DMS 273 (cell line): ENCODE results near the gene DOCK10.
A peak's percentile ranks its signal among the peaks of the same experiment; 100 is the strongest.

ENCODE experiments used
- DNase-seq: peaks from one replicate; lab custom pipeline; 2025; ENCODE audit not compliant: unreplicated experiment; lab: John Stamatoyannopoulos, UW

The DOCK10 gene

DNA sequence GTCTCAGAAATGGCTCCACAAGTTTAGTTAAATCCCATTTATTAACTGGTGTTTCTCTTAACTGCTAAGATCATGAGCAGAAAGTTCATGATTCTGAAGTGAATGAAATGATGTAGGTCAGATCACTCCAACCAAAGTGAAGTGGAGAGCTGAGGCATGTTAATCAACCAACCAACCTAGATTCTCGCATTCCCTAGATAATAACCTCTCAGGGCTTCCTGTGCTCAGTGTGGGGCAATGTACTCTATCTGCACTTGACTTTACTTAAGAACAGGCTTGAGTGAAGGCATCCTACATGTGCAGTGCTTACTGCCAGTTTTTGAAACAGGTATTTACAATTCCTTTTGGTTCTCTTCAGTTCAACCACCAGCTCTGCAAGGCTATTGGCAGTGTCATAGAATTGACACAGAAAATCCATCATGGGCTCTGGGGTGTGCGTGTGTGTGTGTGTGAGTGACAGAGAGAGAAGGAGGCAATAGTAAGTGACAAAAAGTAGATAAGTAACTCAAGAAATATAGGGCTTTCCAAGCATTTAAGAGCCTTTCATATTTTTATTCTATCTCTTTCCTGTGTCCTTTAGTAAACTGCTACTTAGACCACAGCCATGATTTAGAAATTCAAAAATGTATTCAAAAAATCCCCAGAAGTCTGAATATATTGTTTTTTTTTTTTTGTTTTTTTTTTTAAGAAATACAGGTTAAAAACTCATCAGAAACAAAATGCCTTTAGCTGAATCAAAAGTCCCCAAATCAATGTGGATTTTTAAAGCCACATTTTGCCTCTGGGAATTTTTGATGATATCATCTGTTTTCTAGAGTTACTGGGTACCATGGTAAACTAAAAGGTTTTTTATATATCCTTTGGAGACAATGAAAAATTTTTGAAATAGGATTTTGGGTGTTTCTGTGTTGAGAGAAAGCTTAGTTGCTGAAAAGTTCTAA lies 28.6 kb downstream of the DOCK10 start:
- DNase-seq, result no peak

DNA sequence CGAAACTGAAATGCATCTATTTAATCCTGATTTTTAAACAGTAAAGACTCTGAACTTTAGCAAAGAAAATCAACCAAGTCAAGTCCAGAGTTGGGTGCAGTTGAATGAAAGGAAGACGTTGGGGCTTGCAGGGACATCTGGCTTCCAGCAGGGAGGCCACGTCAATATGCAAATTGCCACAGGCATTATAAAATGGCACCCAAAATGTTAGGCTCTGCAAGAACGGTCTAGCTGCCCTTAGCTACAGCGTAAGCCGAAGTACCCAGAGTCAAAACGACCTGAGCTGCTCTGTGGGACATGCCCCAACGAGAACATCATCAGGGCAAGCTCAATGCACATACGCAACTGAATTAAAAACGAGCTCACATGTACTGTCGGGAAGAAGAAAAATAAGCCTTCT lies 30.7 kb downstream of the DOCK10 start:
- DNase-seq, result peak; percentile 37

DNA sequence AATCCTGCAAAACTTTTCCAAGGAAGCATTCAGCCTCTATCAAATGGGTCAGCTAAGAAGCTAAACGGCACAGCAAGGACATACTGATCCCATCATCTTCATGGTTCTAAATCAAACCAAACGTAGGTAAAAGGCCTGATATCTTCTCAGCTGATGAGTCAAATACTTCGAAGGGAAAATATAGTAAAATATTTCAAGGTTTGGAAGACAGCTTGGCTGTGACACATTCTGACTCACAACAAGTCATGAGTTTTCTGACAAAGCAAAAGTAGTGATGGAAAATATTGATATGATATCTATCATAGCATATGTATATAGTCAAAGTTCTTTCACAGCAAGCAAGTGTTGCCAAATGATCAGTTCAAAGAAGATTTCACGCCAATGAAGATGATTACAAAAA lies 31.5 kb downstream of the DOCK10 start:
- DNase-seq, result no peak

DNA sequence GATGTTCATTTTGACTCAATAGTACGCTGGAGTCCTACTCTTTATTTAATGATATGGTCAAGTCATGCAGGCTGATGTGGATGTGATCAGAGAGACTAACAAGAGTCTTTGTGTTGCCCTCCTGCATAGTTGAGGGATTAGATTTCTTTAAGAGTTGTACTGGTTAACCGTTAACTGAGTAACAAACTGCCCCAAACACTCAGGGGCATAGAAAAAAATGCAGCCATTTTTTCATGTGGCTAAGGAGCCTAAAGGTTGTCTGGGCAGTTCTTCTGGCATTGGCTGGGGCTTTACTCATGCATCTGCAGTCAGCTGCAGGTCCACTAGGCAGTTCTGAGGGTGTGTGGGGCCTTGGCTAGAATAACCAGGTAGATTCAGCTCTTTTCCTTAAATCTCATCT lies 32.5 kb downstream of the DOCK10 start:
- DNase-seq, result no peak

DNA sequence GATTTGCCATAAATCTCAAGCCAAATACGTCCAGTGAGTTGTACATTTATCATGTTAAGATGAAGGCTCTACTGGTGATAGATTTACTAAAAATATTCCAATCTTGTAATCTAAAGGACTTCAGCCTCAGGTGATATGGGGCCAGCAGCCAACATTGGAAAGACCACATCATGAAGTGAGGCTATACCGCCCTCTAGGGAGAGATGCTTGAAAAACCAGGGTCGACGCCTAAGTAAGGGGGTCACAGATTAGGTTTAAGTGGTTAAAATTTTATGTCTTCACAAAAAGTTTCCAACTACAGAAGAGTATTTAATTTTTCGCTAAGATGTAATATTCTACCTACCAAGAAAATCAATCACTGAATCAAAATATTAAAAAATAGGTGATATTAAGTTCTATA lies 33.3 kb downstream of the DOCK10 start:
- peak; percentile 37 for DNase-seq

DNA sequence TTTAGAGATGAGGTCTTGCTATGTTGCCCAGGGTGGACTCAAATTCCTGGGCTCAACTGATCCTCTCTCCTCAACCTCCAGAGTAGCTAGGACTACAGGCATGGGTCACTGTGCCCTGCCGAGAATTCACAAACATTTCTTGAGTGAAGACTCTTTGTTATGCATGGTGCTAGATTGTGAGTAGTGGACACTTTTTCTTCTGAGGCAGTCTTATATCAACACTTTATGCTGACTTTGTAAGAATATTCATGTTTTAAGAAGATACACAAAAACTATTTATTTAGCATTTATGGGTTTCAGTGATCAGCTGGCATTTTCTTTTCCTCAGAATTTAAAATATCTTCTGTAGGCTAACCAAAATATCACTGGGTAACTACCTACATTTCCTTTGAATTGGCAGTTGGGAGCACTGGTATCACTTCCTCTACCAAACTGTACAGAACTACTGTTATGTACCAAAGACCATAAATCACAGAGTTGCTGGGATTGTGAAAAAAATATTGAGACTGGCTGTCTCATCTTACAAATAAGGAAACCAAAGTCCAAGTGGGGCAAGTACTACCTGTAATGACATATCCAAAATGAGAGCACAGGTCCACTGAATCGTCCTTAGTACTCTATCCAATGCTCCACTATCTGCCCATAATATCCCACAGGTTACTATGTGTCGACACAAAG lies 34.0 kb downstream of the DOCK10 start:
- DNase-seq, result no peak

DNA sequence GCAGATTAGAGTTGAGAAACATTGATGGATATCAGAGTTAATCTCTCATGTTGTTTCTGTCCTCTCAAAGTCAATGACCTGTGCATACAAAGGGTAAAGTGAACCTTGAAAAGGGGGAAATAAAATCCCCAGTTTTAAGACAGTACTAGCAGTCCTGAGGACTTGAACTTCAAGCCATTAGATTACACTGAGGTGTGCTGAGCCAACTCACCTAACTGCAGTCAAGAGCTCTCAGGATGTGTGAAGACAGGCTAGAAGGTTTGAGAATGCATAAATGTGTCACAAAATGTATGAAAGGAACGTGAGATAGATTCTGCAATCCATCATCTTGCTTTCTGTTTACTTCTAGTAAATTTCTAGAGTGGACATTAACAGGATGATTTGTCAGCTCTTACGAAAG lies 35.5 kb downstream of the DOCK10 start:
- DNase-seq, result no peak

DNA sequence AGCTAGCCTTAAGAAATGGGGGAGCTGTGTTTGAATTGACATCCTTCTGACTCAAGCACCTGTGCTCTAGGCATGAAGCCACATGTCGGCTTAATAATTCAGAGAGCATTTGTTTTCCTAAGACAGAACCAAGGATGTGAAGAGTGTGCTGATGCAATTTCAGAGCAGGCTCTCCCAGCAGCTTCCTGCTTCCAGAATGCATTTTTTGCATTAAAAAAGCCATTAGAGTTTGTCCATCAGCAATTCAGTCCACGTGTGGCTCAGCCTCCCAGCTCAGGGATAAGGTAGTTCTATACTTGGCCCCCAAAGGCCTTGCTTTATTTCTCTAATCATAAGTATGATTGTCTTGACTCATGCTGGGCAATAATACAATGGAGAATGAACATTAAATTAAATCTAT lies 37.7 kb downstream of the DOCK10 start:
- no peak for DNase-seq

DNA sequence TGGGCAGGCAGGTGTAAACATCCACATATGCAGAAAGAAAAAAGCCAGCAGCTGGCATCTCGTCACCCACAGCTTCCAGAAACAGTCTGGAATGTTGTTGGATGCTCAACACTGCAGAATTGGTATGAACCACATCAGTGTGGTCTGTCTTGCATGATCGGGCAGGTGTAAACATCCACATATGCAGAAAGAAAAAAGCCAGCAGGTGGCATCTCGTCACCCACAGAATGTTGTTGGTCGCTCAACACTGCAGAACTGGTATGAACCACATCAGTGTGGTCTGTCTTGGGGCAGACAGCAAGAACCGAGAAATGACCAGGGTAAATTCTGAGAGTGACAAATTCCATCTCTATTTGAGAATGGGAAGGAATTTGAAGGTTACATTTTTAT lies 39.6 kb downstream of the DOCK10 start:
- peak; percentile 26 for DNase-seq

DNA sequence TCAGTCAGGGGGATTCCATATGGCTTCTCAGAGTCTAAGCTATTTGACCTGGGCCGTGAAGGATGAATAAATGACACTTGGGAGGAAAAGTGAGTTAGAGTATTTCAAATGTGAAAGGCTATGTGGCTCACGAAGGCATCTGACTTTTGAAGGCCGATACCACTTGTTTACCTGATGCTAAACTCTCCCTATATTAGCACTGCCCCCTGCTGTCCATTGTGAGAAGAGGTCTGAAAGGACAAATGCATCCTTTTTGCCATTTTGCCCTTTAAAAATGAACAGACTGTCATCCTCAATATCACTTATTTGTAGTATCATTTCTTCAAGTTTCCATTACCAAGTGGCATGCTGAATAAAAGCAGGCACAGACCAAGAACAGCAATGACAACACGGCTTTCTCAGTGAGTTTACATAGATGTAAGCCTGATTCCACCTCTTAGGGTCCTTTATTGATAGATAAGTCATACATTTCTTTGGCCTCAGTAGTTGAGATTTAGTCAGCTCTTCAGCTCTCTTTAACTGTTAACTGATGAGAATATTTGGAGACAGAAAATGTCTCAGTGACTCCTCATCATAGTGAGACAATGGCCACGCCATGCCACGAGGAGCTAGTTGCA lies 40.1 kb downstream of the DOCK10 start:
- peak; percentile 82 for DNase-seq

DNA sequence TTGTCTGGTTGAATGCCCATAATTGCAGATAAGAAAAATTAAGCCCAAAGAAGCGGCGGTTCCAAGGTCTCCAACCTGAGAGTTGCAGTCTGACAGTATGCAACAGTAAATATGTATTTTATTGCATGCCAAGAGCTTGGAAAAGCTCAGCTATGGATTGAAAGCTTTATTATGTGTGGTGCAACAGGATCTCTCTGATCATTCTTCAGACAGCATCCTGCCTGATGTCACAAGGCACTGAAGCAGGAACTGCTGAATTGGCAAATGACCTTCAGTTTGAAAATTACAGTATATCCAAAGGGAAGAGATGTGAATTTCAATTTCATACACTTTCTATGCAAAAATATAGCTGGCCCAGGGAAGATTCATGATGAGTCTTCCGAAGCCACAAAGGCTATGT lies 42.5 kb downstream of the DOCK10 start:
- DNase-seq, result no peak

DNA sequence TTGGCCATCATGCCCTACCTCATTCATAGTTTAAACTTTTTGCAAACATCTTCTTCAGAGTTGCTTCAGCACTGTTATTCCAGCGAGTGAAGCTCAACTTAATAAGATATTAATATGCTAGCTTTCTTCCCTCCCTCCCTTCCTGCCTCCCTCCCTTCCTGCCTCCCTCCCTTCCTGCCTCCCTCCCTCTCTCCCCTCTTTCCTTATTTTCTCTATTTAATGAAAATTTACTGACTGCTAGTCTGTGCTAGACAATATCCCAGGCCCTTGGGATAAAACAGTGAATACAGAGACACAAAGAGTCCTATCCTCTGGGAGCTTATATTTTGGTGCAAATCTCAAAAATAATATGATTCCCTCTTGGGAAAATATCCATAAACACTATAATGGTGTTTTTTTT lies 42.9 kb downstream of the DOCK10 start:
- no peak for DNase-seq

DNA sequence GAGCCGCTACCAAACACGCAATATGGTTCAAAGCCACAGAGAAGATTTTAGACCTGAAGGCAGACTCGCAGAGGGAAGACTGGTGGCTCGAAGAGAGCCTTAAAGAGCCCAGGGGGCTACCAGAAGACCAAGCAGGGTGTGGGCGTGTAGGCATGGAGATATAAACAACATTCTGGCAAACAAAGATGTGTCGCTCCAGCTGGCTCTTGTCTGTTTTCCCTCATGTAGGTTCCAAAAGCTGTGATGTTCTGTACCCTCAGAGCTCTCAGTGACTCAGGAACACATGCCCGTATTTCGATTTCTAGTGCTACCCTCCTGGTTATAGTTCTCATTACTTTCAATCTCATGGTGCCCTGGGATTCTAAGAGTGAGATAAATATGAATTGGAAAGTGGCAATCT lies 44.5 kb downstream of the DOCK10 start:
- no peak for DNase-seq

DNA sequence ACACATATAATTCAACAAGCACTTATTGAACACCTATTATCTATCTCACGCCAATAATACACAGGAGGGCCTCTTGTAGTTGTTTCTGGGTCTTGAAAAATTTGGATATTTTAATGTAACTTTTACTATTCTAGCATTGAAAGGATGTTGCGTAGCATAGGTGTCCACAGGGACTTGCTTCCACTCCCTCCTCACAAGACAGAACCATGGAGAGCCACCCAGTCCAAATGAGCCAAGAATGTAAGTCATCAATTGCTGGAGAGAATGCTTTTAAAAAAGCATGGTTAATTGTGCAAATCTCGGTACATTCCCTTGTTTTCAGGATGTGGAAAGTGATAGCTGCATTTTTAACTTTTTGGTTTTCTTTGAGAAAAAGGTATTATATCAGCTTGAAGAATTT lies 46.8 kb downstream of the DOCK10 start:
- DNase-seq, result no peak

DNA sequence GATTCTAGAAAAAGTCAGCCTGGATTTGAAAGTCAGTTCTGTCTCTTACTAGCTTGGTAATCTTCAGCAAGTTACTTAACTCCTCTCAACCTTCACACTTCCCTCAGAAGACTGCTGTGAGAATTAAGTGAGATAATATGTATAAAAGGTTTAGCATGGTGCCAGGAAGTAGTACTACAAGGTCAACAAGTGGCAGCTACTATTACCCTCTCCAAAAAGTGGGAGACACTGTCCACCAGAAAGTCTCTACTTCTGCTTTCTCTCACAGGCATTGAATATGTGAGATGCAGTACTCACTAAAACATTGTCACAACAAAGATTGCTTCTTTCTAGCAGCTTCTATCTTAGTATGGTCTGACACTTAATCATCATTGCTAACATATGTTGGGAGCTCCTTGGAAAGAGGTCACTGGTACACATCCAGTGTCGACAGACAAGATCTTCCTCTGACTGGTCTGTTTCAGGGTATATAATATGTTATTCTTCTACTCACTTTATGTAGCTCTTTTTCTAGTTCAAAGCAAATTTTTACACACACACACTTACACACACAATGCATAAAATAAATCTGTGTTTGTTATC lies 47.9 kb downstream of the DOCK10 start:
- DNase-seq, result no peak

DNA sequence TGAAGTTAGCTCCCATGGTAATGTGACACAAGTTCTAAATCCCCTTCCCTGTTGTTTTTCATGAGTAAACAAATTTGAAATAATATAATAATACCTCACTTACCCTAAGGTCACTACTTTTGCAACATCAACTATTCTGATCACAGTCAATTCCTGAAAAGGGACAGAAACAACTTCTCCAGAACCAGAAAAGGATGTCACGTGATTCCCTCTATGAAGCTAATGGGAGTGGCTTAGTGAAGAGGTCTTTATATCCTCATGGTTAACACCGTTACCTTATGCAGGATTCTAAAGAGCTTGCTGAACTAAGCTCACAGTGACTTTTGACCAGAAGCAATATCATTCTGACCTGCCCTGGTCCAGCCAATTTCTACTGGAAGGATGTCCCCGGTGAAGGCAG lies 51.6 kb downstream of the DOCK10 start:
- no peak for DNase-seq

DNA sequence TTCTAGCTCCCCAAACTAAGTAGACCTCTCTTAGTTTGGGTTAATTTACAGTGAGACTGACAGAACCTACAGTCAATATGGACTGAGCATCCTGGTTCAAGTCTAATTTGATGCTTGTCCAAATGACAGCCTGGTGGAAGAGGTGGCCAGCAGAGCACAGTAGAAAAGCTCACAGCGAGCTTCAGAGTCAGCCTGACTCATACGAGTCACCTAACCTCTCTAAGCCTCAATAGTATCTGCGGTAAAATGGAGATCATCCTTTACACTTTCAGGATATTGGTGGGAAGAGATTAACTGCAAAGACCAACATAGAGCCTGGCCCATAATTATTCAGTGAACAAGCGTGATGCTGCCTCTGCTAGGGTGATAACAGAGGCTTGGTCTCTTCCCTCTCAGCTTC lies 54.5 kb downstream of the DOCK10 start:
- DNase-seq, result no peak

DNA sequence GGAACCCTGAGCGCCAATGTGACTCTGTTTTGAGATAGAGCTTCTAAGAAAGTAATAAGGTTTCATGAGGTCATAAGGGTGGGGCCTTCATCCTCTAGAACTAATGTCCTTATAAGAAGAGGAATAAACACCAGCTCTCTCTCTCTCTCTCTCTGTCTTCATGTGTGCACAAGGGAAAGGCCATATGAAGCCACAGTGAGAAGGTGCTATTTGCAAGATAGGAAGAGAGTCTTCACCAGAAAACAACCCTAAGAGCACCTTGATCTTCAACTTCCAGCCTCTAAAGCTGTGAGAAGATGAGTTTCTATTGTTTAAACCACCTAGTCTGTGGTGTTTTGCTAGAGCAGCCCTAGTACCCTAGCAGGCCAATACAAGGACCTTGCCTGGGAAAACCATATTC lies 55.8 kb downstream of the DOCK10 start:
- DNase-seq, result no peak

DNA sequence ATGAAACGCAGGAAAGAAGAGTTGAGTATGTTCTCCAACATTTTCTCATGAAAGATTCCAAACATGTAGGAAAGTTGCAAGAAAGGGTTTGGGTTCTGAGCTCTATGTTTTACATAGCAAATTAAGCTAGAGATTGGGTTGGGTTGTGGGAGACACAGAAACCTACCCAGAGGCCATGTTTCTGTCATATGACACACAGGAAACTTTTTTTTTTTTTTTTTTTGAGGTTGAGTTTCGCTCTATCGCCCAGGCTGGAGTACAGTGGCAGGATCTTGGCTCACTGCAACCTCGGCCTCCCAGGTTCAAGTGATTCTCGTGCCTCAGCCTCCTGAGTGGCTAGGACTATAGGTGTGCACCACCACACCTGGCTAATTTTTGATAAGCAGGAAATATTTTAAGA lies 57.6 kb downstream of the DOCK10 start:
- DNase-seq, result no peak

DNA sequence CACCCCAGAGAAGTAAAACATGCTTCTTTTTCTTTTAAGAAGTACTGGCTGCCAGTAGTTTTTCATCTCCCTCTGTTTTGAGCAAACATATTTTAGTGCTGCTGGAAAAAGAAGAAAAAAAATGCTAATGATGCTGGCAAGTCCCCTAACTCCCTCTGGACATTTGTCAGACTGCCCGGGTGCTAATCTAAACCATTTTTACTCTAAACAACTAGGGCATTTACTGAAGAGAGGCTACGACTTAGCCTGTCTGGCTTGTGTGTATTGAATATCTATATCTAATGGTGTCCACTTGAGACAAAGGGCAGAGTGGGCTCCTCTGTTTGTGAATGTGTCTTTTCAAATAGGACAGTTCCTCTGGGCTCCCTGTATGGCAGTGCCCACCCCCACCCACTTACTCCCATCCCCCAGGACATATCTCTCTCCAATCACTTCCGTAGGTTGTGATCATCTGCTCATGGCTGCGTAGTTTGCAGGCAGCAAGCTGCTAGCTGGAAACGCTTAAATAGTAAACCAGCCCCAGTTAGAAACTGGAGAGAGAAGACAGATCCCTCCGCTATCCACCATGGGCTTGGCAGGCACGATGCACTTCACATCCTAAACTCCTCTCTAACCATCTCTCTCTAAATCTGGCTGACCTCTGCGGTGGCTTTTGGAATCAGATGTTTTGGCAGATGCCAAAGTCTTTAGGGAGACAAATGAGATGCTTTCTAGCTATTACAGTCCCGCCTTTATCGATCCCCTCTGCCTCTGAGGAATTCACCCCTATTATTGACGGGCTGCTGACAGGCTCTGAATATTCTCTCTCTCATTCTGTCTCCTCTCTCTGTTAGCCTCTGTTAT lies 58.3 kb downstream of the DOCK10 start:
- DNase-seq, result peak; percentile 5
